ENCODE measurements around the gene TOB1.
"Not testable (repeated sequence)": the region's sequence is repeated elsewhere in the genome, so short reads cannot be mapped to it uniquely, and the experiment has no call there.

TOB1 gene

DNA sequence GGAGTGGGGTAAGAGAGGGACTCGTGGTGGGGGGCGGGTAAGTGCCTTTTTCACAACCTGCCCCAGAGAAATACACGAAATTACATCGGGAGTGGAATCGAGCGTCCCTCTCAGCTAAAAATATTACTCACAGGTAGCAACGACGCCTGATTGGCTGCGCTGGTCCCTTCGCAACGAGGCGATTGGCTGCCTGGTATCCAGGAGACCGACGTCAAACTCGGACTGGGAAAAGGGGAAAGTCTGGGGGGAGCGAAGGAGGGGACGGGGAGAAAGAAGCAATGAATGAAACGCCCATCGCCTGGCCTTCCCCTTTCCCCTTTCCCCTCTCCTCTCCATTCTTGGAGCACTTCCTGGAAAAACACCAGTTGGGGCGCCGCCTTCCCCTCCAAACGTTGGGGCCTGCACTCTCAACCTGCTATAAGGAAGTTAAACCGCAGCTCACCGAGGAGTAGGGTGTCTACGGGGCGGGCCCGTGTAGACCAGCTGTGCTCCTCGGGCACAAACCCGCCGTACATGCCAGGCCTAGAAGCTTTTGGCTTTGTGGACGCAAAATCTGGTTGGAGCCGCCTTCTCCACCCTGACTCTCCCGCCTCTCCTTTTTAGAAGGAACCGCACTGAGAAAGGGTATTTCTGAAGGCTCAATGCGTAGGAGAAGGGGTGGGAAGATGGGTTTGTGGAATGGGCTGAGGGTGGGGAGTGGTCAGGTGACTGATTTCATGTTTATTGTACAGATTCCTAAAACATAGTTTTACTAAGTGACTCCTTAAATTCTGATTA lies 1.4 kb upstream of the TOB1 start:
- DNase-seq = peak; percentile 82 to 85

DNA sequence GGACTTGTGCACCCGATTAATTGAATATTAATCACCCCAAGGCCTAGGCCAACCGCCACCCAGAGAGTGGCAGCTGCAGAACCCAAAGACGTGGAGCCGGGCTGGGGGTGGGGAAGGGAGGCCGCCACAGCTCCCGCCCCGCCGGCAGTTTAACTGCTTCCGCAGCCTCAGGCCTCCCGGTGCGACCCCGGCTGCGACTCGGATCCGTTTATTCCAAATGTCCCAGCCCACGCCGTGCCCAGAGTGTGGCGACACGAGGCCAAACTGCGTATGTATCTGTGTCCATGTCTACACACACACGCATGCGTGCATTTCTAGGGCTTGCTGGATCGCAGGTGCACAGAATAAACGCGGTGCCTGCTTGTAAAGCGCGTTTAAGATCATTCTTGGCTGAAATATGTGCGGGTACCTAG lies 802 bp upstream of the TOB1 start:
- peak; percentile 65 to 69 for DNase-seq

DNA sequence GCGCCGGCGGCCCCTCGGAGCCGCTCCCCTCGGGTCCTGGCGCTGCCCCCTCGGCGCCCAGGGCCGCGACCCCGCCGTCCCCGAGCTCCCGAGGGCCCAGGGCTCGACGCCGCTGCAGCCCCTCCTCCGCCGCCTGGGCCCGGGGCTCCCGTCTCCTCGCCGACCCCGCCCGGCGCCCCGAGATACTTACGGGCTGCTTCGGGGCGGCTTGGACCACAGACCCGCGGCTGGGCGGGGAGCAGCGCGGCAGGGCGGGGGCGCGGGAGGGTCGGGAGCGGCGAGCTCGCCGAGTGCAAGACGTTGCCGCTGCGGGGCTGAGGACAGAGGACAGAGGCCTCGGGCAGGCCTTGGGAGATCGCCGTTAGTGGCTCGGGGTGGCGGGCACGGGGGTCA lies 290 bp downstream of the TOB1 start:
- no peak for DNase-seq

DNA sequence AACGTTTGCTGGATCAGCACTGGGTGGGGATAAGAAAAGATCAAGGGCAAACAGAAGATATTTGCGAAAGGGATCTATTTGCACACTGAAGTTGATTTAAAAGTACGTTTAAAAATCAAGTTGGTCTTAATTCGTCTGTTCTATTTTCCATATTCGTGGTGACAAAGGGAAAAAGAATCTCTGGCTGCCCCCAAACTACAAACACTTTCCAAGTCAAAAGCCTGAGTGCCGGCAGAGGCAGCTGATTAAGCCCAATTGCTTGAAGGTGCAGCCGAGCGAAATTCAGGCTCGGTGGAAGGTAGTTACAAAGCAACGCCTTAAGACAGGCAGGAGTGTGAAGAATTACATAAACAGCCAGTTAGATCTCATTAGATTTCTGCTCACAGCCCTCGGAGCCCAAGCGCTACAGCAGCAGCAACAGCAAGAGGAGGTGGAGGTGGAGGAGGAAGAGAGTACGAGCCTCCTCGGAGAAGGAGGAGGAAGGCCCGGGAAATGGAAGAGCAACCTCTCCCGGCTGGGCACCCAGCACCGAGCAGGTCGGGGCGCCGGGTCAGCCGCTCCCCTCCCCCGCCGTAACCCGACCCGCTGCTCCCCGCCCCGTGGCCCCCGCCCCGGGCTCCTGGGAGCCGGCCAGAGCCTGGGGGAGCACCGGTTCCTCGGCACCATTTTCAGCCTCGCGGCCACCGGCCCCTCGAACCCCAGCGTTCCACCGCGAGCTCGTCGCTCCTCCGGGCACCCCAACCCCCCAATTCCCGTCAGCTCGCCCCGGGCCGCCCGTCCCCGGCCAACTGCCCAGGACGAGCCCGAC lies 890 bp downstream of the TOB1 start:
- peak; percentile 48 to 52 for DNase-seq

DNA sequence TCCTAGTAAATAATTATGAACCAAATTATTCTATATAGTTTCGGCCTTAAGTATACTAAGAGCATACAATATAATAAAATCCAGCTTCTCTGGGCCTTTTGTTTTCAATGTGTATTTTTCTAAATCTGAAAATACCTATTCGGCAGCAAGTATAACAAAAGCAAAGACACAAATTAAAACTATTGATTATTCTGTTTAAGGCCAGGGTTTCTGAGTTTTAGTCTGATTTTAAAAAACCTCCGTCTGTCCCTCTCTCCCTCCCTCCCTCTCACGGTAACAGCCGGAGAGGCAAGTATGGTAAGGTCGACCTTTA lies 1.5 kb downstream of the TOB1 start:
- DNase-seq = no peak

DNA sequence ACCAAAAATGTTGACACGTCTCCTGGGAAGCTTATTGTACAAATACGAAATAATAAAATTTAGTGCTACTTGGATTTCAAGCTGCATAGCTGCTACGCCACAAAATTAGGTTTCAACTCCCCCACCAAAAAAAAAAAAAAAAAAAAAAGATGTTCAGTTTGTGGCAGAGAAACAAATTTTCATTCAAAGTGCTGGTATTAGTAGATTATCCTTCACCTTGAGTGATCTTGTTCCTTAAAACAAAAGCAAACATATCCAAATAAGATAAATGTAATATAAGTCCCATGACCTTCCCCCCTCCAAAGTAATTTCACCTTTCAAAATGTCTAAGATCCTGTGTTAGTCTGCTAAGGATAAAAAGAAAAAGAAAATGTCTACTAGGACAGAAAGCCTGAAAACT lies 2.2 kb downstream of the TOB1 start:
- no peak for DNase-seq

DNA sequence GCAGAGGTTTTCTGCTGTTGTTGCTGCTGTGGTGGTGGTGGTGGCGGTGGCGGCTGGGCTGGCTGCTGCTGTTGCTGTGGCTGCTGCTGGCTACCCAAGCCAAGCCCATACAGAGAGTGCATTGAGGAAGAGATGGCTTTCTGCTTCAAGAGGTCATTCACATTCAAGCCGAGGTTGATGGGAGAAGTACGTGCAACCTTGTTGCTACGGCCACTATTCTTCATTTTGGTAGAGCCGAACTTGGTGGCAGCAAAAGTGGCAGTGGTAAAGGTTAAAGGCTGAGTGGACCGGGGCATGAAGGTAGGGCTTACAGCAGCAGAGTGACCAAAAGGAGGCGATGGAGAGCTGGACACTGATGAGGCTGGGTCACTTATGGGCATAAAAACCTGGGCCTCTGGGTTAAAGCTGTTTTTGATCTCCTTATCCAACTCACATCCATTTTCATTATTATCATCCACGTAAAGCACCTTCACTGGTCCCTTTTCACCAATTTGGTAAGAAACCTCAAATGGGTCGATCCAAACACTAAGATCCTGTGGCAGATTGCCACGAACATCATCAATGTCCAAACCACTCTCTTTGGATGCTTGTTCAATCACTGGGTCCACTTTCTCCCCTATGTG lies 2.8 kb downstream of the TOB1 start:
- peak; percentile 45 to 46 for DNase-seq

DNA sequence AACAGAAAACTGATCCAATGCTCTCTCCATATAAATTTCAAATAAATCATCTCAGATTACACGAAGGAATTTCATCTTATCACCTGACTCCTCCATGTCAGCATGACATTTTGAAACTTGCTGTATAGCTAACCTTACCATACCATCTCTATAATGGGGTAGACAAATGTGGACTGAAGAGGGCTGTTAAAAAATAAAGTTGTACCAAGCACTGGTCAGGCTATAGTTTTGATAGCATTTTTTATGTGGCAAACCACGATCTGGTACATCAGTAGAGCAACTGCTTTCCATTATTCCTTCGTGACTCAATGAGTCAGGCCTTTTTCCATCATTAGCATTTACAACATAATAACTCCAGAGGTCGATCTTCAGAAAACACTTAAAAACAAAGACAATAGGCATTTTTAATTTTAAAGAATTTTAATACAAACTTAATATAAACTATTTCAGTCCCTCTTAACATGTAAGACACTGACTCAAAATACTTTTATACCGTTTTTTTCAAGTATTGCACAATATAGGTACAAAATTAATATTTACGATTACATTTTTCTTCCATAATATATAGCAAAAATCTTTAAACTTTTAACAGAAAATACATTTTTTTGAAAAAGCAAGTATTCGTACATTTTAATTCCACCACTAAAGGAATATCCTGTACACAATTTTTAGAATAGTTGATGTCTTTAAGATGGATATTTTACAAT lies 4.2 kb downstream of the TOB1 start:
- DNase-seq = no peak

DNA sequence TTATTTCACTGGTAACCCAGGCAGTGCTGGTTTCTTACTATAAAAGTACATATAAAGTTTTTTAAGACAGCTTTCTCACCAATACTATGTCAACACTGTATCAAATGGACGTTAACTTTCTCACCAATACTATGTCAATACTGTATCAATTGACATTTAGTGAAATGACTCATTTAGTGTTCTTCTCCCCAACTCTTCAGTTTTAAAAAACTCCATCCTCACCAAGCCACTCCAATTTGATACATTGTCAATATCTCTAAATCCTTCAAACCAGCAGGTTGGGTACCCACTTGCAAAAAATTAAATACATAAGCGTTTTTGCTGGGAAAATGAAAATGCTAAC lies 4.8 kb downstream of the TOB1 start:
- DNase-seq = no peak

DNA sequence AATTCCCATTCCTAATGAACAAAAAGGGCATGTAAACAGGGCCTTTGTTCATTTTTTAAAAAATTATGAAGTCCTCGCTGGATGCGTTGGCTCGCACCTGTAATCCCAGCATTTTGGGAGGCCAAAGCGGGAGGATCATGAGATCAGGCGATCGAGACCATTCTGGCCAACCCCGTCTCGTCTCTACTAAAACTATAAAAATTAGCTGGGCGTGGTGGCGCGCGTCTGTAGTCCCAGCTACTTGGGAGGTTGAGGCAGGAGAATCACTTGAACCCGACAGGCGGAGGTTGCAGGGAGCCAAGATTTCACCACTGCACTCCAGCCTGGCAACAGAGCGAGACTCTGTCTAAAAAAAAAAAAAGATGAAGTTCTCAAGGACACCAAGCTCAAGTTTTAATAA lies 6.4 kb downstream of the TOB1 start:
- not testable (repeated sequence) for DNase-seq

DNA sequence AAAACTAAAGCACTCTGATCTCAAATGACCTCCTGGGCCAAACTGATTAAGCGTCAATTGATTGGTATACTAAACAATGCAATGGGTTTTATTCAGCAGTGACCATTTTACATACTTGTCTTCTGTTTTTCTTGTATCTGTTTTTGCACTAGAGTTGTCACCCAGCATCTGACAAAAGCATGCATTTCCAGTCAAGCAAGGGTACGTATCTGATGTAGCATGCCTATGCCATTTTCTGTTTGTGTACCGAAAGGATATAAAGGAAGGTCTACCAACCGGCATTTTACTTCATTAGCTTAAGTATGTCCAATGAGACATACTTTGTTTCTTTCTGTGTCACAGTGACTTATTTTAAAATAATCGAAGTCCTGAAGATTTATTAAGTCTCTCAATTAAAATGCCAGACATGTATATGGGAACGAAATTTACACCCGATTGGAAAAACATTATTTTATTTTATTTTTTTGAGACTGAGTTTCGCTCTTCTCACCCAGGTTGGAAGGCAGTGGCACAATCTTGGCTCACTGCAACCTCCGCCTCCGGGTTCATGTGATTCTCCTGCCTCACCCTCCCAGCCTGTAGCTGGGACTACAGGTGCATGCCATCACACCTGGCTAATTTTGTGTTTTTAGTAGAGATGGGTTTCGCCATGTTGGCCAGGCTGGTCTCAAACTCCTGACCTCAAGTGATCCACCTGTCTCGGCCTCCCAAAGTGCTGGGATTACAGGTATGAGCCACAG lies 7.5 kb downstream of the TOB1 start:
- no peak for DNase-seq

DNA sequence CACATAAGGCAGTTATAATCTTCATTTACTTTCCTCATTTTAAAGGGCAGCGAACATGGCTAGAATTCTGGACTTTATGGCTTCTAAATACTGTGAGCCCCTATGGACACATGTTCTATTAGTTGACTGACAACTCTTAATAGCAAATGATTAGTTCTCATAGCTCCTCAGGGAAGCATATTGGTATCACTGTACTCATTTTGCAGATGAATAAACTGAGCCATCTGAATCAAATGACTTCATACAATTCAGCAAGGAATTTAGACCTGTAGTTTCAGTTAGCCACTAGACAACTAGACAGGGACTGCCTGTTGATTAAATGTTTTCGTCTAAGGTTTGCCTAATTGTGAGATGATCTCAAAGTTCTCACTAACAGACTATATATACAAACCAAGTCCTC lies 9.7 kb downstream of the TOB1 start:
- DNase-seq = no peak

DNA sequence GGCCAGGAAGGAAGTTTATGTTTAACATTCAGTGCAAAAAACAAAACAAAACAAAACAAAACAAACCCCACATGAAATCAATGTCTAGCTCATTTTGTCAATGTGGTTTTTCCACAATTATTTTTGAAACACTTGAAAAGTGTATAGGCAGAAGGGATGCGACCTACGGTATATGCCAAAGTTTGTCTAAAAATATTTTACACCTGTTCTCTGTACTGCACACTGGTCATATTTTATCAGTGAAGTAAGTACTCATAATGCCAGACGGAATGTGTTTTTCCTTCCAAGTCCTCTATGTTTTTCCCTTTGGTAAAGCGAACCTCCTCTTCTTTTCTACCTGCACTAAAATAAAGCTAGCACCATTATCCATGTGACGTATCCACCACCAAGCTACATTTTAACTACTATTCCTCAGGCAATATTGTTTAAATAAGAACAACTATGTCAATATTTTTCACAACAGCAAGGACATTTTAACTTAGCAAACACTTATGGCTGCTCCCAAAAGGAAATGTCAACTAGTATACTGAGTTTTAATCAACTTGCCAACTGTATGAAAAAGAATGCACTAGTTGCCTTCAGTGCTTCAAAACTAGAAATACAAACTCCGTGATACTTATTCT lies 10.3 kb downstream of the TOB1 start:
- DNase-seq = no peak

DNA sequence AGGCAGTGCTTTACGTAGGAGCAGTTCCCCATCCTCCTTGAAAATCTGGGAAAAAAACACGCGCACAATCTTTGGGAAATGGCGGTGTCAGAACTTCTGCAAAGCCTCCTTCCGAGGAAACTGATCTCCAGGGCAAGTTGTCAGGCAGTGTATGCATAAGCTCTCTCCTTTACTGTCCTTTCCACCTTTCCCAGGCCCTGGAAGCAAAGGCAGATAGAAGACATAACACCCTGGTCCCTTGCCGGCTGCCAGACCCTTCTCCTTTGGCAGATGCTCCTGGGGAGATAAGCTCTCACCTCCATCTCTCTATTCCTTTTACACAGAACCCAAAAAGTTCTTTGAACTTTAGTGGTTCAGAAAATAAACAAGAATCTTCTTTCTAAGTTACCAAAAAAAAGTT lies 12.4 kb downstream of the TOB1 start:
- no peak for DNase-seq

DNA sequence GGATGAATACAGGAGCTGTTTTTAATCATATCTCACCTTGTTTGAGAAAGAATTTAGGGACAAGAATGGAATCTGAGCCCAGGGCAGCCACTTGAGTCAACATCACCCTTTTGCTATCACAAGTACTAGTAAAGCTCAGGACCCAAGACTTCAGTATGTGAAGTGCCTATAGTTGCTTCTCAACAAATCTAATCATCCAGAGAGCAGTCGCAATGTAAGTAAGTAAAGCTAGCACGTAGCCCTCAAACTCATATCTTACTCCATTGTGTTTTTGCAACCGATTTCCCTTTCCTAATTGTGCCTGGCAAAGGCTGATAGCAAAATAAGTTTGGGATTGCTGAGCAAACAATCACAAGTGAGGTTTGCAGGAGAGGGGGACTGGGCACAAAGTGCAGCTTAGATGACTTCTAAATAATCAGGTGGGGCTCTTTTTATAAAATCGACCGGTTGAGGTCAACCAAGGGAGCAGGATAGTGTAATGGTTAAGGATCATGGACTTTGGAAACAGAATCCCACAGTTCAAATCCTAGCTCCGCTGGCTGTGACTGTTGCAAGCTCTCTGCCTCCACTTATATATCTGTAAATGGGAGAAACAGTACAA lies 13.0 kb downstream of the TOB1 start:
- no peak for DNase-seq

DNA sequence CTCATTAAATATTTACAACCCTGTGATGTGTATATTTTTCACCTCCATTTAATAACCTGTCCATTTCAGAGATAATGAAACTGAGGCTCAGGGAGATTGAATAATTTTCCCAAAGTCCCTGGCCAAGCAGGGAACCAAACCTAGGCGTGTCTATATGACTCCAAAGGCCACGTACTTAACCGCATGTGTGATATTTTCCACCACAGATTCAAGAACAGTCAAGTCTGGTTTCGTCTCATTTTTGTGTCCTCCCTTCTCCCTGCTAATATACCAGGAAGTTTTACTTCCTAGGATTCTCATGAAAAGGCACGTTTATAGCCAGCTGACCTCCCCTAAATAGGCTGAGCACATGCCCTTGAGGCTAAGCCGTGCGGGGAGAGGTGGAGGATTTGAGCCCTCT lies 15.5 kb downstream of the TOB1 start:
- DNase-seq = no peak

DNA sequence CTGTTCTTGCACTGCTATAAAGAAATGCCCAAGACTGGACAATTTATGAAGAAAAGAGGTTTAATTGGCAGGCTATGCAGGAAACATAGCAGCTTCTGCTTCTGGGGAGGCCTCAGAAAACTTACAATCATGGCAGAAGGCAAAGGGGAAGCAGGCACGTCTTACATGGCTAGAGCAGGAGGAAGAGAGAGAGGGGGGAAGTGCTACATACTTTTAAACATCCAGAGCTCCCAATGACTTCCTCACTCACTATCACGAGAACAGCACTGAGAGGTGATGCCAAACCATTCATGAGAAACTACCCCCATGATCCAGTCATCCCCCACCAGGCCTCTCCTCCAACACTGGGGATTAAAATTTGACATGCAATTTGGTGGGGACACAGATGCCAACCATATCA lies 17.4 kb downstream of the TOB1 start:
- DNase-seq = no peak

DNA sequence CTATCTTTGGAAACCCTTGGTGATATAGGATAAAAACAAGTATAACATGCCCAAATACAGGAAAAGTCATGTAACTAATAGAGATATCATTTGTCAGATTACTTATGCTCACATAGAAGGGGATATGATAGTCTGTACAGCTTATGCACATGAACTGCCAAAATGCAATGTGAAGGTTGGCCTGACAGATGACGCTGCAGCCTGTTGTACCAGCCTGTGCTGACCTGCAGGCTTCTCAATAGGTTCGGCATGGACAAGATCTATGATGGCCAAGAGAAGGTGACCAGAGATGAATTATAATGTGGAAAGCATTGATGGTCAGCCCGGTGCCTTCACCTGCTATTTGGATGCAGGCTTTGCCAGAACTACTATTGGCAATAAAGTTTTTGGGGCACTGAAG lies 18.1 kb downstream of the TOB1 start:
- DNase-seq = no peak

DNA sequence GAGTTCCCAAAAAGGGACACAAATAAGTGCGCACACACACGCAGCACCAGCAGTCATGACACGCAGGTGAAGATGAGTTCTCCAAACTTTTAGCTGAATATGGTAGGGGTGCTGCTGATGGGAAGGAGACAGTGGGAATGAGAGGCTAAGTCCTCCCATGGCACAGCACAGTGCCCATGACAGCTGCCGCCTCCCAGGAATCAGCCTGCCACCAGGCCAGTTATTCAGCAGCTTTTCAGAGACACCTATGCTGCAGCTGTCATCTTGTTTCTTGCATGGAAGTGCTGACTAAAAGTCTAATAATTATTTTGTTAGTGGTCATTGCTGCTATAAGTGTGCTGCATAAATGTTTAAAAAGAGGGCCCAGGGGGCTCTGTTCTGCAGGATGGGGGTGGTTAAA lies 18.6 kb downstream of the TOB1 start:
- no peak for DNase-seq

DNA sequence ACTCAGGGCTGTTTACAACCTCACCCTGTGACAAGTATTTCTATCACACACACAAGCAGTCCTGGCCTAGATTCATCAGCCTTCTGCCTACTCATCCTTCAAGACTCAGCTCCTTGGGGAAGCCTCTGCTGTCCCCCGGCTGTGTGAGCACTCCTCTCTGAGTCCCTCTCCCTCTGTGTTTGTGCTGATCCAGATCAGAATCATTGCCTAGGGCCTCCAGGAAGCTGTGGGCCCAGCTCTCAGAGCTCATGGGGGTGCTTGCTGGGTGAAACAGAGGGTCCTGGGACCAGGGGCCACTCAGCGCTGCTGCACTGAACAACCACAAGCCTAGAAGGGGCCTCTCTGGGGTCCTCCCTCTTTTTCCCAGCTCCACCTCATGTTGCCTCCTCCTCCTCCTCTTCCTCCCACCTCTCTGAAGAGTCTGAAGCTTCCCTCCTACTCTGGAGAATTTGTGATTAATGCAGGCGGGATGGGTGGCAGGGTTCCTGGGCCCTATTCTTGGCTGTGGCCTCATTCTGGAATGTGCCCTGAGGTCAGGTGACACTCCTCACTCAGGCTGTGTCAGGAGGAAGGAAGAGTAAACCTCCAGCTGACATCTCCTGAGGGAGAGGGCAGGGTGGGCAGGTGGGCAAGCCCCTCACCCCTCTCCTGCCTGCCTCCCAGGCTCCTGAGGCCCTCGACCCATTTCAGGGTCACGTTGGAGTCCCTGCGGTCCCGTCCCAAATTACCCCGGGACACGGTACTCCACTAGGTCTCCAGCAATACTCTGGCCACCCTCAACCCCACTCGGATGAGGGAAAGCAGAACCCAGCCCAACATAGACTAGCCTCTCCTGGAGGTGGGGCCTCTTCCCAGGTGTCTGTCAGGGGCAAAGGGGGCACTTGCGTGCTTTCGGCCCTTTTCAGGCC lies 20.7 kb downstream of the TOB1 start:
- no peak for DNase-seq

DNA sequence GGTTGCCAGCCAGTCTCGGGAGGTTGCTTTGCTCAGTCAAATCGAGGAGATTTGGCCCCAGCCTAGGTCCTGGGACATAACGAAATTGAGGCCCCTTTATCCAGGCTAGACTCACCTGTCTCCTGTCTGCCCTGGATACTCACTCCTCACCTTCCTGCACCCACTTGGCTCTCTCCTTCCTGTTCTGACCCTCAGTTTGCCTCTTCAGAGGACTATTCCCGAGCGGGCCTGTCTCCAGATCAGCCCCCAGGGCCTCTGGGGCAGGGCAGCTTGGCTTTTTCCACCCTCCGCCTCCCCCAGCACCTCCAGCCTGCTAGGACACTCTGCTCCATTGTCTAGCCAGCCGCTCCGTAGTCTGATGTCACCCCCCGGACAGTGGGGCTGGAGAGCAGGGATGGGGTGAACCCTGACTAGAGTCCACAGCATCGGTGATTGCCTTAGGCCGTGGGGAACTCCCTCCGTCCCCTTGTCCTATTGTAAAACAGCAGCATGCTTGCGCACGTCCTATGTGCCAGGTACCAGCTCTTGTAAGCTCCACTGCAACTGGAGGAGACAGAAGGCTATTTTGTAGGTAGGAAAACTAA lies 21.9 kb downstream of the TOB1 start:
- DNase-seq = no peak

Data from stimulated activated CD4-positive, alpha-beta T cell treated with anti-CD3 and anti-CD28 coated beads, Interleukin-2, amount 100 ng/mL, for 24 hours (primary cell).